GM21528 (cell line): ENCODE data around the gene DLG2.
"Not testable (repeated sequence)": the region's sequence is repeated elsewhere in the genome, so short reads cannot be mapped to it uniquely, and the experiment has no call there.

Source experiments
- ATAC-seq: cut with Tn5 transposase; IDR thresholded peaks from one replicate; pipeline ENCODE4 v1.9.1; 2021; ENCODE audit warnings: mild to moderate bottlenecking, moderate library complexity; ENCODE audit not compliant: unreplicated experiment, low FRiP score

The DLG2 gene

DNA sequence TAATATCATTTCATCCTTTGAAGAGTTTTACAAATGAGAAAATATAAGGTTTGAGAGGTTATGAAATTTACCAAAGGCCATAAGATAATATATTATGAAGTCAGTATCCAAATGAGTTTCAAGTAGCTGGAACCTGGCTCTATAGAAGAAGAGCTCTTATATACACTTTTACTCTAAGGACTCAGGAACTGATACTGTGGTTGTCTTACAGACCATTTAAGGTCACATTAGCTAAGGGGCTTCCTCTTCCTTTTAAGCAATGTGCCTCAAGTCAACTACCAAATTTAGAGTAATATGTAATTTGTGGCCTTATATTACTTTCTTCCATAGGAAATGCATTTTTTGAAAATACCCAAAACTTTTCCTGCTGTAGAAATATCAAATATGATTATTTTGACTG is 369.3 kb downstream of the DLG2 start:
- ATAC-seq, result no peak

DNA sequence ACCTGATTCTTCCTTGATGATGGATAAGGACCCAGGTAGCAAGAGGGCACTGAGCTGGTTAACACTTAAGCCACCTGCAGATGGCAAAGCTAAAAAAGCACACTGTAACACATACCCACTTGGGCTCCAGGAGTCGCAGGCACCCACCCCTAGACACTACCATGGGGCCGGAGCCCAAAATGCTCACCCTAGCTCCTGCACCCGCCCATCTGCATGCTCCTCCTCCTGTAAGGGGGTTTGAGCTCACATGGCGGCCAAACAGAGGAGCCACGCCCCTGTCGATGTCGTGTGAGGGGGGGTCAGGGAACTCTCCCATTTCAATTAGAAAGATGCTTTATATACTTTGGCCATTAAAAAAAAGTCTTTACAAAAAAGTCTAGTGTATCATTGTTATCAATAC is 370.7 kb downstream of the DLG2 start:
- ATAC-seq, result no peak

DNA sequence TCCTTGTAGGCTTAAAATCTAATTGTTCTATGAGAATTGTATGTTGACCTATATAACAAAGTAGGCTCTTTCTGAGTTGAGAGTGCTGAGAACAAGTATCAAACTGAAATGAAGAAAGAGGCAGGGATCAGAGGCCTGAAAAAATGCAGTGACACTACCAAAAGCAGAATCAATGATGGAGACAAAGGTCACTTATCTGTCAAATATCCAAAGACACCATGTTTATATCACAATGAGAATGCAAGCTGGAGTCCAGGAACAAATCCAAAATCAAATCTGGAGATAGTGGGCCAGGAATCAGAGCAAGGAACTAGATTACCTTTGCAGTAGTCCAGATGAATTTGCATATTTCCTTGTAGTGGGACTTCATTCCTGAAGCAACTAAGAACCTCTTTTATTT is 377.7 kb downstream of the DLG2 start:
- no peak for ATAC-seq

DNA sequence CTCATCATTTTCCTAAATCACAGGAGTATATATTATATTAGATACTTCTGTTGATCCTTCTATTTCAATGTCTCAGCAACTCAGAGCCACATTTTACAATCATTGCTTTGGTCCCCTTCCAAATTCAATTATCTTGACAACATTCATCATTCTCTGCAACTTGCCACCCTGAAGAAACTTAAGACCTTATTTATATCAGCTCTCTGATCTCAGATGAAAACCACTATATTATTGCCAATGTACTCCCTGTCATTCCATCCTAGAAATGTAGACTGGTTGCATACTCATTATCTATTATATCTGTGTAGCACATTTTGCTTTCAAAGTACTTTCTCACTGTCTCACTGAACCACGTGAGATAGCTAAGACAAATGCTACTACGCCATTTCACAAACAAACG is 379.3 kb downstream of the DLG2 start:
- ATAC-seq, result no peak

DNA sequence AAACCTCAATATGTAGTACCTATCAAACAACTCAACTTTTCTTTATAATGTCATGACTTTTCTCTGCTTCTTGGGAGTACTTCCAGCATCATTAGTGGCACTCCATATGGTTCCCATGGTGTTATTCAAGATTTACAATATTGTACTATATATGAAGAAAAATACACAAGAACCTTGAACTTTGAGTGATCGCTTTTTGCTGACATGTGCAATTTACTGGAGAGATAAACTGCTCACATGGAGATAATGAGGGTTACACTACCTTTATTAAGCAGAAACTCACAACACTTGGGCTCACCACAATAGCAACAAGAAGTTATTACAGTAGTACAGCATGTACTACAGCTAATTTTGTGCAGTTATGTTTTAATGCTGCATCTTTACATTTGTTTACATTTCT is 388.2 kb downstream of the DLG2 start:
- no peak for ATAC-seq

DNA sequence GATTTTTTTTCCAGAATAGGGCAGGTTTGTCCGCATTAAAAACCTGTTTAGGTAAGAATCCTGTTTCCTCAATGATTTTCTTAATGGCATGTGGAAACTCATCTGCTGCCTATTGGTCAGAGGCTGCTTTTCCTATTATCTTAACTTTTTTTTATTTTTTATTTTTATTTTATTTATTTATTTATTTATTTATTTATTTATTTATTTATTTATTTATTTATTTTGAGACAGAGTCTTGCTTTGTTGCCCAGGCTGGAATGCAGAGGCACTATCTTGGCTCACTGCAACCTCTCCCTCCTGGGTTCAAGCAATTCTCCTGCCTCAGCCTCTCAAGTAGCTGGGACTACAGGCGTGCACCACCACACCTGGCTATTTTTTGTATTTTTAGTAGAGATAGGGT is 389.1 kb downstream of the DLG2 start:
- not testable (repeated sequence) for ATAC-seq

DNA sequence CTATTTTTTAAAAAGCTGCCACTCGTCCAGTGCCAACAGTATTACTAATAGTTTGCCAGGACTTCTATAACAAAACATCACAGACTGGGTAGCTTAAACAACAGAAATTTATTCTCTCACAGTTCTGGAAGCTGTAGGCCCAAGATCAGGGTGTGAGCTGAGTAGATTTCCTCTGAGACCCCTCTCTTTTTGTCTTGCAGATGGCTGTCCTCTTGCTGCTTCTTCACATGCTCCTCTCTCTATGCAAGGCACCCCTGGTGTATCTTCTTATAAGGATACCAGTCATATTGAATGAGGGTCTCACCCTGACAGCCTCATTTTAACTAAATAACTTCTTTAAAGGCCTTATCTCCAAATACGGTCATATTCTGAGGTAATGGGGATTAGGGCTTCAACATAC is 390.9 kb downstream of the DLG2 start:
- no peak for ATAC-seq

DNA sequence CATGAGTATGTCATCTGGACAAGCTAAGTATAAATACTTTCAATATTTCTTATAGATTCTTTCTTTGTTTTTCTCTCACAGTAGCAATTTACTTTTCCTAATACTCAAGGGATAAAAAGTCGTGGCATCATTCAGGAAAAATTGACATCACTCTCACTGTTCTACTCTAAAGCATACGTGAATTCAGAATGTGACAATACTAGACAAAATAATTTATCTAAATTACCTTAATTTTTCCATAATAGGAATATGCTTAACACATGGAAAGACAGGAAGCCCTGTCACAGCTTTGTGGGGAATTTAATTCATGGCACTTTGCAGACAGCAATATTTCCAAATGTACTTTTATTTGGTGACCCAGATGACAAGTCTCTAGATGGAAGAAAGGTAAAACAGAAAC is 394.6 kb downstream of the DLG2 start:
- ATAC-seq, result no peak

DNA sequence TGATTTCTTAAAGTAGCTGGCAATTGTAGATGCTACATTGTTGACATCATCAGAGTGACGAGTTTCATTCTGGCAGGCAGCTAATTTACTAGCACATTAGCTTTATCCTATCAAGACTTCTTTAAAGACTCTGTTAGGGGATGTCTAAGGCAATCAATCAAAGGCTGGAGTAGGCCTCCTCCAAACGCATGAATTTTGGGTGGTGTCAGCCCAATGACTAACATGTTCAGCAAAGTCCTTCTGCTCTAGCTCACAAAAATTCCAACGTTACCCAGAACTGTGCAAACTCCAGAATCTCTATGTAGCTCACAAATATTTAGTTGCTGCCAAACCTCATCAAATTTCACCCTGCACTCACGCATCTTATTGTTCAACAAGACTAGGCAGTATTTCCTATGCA is 395.6 kb downstream of the DLG2 start:
- no peak for ATAC-seq

DNA sequence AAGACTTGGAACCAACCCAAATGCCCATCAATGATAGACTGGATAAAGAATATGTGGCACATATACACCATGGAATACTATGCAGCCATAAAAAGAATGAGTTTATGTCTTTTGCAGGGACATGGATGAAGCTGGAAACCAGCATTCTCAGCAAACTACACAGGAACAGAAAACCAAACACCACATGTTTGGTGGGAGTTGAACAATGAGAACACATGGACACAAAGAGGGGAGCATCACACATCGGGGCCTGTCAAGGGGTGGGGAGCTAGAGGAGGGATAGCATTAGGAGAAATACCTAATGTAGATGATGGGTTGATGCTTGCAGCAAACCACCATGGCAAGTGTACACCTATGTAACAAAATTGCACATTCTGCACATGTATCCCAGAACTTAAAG is 397.4 kb downstream of the DLG2 start:
- ATAC-seq, result not testable (repeated sequence)

DNA sequence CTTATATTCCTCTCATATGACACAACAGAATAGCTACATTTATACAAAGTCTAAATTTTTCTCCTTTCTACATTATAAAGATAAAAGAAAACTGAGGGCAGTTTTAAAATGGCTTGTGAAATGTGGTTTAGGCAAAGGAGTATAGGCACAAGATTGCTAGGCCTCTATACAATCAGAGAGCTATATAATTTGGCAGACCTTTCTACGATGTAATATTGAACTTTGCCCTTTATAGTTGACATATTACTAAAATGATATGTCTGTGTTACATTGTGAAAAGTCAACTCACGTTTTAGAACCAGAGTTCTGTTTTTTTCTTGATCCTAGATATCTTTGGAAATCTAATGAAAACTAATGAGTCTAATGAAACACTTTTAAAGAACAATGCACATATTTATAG is 430.2 kb downstream of the DLG2 start:
- no peak for ATAC-seq

DNA sequence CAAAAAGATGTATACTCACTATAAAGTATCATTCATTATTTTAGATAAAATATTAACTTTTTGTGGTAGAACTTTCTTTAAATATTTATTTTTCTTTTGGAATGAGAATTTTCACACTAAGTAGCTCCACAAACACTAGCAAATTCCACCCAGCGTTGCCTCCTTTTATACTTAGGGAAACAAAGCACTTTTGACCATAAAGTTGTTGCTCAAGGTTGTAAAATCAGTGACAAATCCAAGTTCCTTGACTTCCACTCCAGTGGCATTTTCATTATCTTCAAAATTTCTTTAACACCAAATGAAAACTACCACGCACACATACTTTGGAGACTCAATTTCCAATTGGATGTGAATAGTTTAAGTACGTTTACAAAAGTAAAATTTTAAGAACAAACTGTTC is 431.2 kb downstream of the DLG2 start:
- no peak for ATAC-seq

DNA sequence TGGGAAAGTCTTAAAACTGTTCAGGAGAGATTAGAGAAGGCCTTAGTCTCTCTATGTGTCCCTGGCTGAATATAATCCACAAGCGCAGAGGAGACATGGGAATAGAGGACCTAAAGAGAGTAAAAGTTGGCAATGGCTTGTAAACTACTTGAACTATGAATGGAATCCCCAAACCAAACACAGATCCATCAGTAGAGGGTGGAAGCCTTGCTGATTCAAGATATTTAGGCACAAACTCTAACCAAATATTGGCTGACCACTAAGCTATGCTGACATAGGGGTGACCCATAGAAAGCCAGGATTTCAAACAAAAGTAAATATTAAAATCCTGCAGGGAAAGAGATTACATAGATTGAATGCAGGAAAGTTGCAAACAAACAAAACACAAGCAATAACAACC is 439.2 kb downstream of the DLG2 start:
- no peak for ATAC-seq

DNA sequence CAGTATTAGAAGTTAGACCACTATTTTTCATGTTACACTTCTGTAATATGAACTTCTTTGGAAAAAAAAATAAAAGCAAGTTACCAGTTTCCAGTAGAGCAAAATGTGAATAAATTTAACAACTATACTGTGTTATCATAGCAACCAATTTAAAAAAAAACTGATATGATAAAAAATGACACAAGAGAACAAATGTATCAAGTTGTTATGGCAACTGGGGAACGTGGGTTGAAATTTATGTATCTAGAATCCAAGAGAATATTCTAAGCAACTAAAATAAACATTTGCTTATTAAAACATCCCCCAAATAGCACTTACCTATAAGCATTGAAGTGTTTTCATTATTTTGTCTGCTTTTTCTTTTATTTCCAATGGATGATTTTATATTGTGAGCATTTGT is 442.4 kb downstream of the DLG2 start:
- no peak for ATAC-seq

DNA sequence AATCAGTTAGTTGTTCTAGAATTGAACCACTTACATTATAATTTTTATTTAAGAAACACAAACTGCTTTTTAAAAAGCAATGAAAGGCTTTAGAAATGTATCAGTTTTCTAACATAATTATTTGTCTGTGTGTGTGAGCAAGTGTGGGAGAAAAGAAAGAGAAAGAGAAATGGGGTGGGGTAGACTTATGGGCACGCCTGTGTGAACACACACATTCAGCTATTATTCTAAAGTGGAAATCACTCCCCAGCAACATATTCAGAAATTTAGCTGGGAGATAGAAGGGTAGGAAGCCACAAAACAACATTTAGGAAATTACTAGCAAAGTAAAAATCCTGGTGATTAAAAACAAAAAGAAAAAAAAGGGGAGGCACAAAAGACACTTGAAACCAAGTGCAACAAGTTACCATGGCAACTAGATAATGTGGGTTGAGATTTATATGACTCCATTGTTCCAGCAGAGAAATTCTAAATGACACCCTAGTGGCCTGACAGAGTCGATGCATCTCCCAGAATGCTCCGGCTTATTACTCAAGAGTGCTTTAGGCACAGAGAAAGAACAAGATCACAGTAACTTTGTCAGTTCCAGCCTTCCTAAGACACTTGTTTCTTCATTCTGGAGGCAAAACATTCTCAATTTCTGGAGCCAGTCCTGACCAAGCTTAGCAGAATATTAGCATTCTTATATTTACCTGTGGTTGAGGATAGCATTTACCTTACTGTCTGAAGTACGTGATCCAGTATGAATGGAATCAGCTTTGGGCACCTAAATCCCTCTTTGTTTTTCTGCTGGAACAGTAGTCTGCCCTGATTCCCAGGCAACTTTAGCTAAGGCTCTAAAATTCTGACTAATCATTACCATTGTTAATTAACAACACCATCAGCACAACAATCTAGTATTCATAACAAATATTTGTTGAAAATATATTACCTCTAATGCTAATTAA is 444.4 kb downstream of the DLG2 start:
- ATAC-seq, result peak; percentile 67

DNA sequence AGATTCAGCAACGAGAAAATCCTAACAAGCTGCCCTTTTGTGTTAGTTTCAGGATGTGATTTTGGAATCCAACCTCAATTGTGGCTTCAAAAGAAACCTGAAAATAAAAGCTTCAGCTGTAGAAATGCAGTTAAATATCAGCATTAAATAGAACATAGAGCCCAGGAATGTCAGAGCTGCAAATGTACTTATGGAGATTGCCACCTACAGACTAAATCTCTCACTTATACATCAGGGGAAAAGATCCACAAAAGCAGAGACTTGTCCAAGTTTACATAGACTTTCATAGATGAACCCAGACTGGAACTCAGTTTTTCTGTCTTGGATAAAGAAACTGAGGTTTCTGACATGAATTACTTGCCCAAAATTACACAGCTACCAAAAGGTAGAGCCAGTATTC is 446.6 kb downstream of the DLG2 start:
- no peak for ATAC-seq

DNA sequence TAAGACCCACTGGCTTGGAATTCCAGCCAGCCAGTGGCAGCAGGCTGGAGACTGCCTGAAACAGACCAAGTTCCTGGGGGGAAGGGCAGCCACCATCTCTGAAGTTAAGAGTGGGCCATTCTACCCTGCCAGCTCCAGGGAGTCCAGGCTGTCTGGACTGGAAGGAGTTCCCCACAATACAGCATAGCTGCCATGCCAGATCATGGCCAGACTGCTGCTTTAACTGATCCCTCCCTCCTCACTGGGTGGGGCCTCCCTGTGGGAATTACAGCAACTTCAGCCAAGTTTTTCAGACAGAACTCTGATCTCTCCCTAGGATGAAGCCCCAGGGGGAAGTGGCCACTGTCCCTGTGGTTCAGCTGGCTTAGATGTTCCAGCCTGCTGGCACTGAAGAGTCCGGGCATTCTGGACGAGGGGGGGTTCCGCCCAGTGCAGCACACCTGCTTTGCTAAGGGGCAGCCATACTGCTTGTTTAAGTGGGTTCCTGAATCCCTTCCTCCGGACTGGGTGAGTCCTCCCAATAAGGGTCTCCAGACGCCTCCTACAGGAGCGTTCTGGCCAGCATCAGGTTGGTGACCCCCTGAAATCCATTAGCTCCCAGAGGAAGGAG is 455.4 kb downstream of the DLG2 start:
- no peak for ATAC-seq

DNA sequence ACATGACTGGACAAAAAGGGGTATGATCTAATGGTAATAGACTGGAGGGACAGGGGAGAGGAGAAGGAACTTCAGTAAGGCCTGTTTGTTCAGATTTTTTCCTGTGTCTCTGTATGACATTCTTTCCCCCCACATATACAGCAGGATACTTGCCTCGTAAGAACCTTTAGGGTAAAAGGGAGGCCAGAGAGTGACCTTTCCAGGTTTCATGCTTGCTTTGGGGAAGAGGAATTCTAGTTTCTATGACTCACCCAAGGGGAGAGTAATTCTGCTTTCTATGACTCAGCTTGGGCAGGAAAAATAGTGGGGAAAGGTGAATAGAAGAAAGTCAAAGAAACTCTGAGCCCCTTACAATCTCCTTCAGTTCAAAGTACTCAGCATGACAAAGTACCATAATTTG is 457.0 kb downstream of the DLG2 start:
- ATAC-seq, result no peak

DNA sequence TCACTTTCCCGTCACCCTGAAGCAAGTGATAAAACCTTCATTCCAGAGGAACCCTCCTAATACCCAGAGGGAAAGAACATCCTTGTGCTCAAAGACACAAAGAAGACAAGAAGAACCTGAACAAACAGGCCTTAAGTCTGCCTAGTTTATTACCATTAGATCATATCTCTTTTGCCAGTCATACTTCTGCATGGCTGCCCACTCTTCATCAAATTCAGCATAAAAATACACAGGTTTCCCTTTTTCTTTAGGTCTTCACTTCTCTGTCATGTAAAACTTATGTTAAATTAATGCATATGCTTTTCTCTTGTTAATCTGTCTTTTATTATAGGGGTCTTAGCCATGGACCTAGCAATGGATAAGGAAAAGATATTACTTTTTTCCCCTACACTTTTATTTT is 459.7 kb downstream of the DLG2 start:
- ATAC-seq, result no peak

DNA sequence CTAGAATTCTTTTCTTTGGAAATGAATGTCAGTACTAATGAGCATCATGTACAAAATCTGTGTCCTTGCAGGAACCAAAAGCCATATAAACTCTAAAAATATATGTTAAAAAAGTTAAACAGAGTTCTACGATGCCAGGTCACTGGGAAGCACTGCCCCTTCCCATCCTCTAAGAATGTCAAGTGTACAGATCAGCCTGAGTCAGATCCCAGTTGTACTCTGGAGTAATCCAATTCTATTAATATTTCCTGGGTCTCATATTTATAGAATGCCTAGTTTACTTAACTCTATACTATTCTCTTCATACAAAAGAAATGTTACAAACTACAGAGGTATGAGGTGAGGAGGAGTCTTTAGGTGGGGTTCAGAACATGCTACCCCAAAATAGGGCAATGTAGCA is 460.1 kb downstream of the DLG2 start:
- no peak for ATAC-seq

DNA sequence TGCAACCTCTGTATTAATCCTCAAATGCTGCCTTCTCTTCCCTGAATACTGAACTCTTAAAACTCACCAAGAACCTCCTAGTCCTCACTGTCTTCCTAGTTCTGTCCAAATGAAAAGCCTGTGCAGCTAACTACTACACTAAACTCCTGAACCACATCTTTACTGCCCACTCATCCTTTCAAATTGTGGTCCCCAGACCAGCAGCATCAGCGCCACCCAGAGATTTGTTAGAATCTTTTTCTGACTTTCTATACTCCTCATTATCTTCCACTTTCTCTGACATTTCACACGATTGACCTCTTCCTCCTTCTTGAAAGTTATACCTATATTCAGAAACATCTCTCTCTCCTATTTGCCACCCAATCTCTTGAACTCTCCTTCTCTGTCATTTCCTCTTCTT is 461.3 kb downstream of the DLG2 start:
- no peak for ATAC-seq

DNA sequence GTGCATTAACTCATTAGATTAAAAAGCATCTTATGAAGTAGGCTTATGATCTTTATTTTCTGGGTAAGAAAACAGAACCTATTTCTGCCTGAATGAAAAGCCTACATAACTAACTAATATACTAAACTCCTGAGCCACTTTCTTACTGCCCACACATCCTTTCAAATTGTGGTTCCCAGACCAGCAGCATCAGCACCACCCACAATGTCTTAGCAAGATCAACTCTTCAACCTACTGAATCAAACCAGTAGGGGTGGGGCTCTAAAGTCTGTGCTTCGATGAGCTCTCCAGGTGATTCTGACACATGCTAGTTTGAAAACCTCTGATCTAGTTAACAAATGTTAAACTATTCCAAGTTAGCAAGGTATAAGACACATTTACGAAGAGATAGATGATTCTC is 462.4 kb downstream of the DLG2 start:
- ATAC-seq, result no peak
